NCI-H345 treated with DMSO at 0.1 percent for 48 hours (cell line): ENCODE data around the gene RCBTB2.

Experiments
- DNase-seq: peaks from one replicate; lab custom pipeline; 2025; ENCODE audit not compliant: unreplicated experiment; lab: John Stamatoyannopoulos, UW

Gene RCBTB2

GRCh38 chr13:48496271-48497161, 36.4 kb downstream of the RCBTB2 start:
- DNase-seq: no peak

- DNase-seq: no peak
Observed at GRCh38 chr13:48494874-48495273, 38.0 kb downstream of the RCBTB2 start.

GRCh38 chr13:48493851-48494250, 39.0 kb downstream of the RCBTB2 start:
- DNase-seq: no peak

GRCh38 chr13:48493066-48493765, 39.7 kb downstream of the RCBTB2 start:
- DNase-seq: no peak

- DNase-seq: no peak
Observed at GRCh38 chr13:48492470-48493065, 40.3 kb downstream of the RCBTB2 start.

GRCh38 chr13:48492096-48492440, 40.8 kb downstream of the RCBTB2 start:
- DNase-seq: no peak

DNA sequence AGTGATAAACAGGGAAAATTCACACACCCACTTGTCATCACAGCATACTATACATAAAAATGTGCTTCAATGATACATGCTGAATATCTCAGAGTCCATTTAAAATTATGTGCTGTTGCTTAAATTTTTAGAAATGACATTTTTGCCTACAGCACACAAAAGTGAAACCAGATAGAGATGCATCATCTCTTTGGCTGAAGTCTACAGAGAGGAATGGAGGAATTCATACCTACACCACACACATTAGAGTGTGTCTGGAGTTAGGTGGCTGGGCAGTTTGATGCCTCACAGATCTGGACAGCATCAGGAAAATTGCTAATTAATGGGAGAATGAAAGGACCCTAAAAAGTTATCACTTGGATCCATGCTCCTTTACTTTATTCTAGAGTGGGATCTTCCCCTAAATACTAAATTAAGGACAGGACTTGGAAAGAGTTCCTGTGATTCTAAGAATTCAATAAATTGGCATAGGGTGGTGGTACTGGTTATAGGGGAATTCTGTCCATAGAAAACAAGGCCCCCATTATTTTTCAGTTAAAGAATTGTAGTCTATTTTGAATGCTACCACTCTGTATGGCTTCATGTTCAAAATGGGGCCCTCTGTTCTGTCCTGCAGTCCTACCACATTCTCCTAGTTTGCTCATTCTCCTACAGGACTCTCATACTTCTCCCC, 41.3 kb downstream of the RCBTB2 start:
- DNase-seq: no peak

GRCh38 chr13:48490241-48490640, 42.6 kb downstream of the RCBTB2 start:
- DNase-seq: no peak

- DNase-seq: no peak
Observed at GRCh38 chr13:48489666-48490065, 43.2 kb downstream of the RCBTB2 start.

DNA sequence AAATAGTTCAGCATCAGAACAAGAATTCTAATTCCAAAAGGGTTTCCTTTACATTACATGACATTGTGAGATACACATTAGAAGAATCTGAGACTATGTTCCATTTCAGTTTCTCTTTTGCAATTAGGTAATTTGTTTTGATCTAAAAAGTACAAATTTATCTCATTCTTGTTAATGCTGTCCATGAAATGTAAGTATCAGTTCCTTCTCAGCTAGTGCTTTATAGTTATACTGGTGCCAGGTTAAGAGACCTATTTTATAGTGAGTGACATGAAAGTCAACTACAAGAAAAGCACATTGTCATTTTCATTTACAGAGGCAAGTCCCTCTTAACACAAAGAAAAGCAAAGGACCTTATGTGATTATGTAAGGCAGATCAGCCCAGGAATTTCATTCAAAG, 43.9 kb downstream of the RCBTB2 start:
- DNase-seq: no peak

DNA sequence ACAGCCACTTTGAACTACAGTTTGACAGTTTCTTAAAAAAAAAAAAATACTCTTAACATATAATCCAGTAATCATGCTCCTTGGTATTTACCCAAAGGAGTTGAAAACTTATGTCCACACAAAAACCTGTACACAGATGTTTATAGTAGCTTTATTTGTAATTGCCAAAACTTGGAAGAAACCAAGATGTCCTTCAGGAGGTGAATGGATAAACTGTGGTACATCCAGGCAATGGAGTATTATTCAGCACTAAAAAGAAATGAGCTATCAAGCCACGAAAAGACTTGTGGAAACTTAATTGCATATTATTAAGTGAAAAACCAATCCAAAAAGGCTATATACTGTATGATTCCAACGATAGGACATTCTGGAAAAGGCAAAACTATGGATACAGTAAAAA, 44.9 kb downstream of the RCBTB2 start:
- DNase-seq: no peak

- no peak for DNase-seq
Observed at GRCh38 chr13:48486836-48487235, 46.0 kb downstream of the RCBTB2 start.

GRCh38 chr13:48486362-48486761, 46.5 kb downstream of the RCBTB2 start:
- no peak for DNase-seq

DNA sequence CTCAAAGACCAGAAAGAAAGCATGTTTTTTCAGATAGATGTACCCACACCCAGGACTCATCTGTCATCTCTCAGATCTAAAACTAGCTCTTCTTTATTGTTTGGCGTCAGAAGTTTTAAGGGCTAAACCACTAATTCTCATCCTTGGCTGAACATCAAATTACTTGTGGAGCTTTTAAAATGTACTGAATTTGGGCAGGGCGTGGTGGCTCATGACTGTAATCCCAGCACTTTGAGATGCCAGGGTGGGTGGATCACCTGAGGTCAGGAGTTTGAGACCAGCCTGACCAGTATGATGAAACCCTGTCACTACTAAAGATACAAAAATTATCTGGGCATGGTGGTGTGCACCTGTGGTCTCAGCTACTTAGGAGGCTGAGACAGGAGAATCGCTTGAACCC, 47.4 kb downstream of the RCBTB2 start:
- no peak for DNase-seq

DNA sequence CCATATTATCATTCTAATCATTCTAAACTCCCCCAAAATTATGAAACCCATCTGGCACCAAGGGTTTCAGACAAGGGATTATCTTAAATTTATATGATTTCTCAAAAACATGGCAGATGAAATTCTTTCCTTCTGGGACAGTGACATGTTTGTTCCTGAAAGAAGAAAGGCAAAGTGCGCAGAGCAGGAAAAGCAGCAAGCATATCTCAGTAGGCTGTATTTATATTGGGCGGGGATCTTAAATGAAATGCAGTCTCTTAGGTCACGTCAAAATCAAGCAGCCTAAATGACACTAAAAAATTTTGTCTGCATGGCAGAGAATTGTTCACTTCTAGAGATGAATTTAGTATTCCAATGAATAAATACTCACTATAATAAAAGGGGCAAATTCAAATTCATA, 49.3 kb downstream of the RCBTB2 start:
- no peak for DNase-seq

- no peak for DNase-seq
Observed at GRCh38 chr13:48478391-48478790, 54.5 kb downstream of the RCBTB2 start.

- DNase-seq: no peak
Observed at GRCh38 chr13:48477191-48477855, 55.6 kb downstream of the RCBTB2 start.

DNA sequence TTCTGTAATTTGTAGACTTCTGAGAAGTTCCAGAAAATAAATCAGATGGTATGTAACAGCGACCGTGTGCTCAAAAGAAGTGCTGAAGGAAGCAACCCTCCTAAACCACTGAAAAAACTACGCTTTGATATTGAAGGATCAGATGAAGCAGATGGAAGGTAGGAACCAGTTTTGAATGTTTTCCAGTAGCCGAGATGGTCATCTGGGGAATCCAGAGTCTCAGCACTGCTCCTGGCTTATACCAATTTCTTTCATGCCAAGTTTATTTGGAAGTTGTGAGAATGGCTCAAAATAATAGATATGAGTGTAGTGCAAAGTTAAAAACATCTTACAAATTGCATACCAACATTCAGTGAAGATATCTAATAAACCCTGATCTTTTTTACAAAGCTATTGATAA, 56.2 kb downstream of the RCBTB2 start:
- DNase-seq: no peak

DNA sequence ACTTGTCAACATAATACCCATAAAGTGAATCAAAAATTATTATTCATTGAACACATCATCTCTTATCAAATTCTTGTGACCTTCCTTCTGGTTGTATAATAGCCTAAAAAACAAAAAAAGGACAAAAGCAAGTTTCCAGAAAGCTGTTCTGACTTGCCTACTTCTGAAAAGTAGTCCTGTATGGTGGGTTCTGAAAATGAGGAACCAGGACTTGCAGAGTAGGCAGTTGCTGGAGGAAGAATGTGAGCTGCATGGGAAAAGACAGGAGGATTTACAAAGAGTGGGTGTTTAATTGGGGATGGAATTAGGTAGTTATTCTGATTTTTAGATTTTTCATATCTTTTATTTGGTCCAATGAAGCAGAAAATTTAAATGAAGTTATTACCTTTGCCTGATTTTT, 56.7 kb downstream of the RCBTB2 start:
- DNase-seq: no peak

DNA sequence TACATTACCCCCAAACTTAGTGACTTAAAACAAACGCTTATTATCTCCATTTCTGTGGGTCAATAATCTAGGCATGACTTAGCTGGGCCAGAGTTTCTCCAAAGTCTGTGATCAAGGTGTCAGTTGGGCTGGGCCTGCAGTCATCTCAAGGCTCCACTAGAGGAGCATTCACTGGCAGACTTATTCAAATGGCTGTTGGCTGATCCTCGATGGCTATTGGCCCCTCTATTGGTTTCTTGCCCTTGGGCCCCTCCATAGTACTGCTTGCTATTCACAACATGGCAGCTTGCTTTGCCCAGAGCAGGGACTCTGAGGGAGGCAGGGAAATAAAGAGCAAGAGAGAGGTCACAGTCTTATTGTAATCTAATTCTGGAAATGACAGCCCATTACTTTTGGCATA, 57.6 kb downstream of the RCBTB2 start:
- no peak for DNase-seq
